BLaER1 (cell line): Measurements from ENCODE around the gene FHIP2A.

Experiments used
- H3K27ac ChIP-seq: shearing (Covaris generic); formaldehyde crosslinking; 2 replicates; pipeline ENCODE4 v1.8.1; 2022
- H3K27me3 ChIP-seq: shearing (Covaris generic); formaldehyde crosslinking; 2 replicates; pipeline ENCODE4 v1.8.1; 2022
- H3K36me3 ChIP-seq: shearing (Covaris generic); formaldehyde crosslinking; 2 replicates; pipeline ENCODE4 v1.8.1; 2022
- H3K4me1 ChIP-seq: shearing (Covaris generic); formaldehyde crosslinking; 2 replicates; pipeline ENCODE4 v1.8.1; 2022
- H3K4me2 ChIP-seq: shearing (Covaris generic); formaldehyde crosslinking; 2 replicates; pipeline ENCODE4 v1.8.1; 2022
- H3K4me3 ChIP-seq: shearing (Covaris generic); formaldehyde crosslinking; 2 replicates; pipeline ENCODE4 v1.8.1; 2022
- H3K9ac ChIP-seq: shearing (Covaris generic); formaldehyde crosslinking; 2 replicates; pipeline ENCODE4 v1.8.1; 2022
- H3K9me3 ChIP-seq: shearing (Covaris generic); formaldehyde crosslinking; 2 replicates; pipeline ENCODE4 v1.8.1; 2022
- H4K20me1 ChIP-seq: shearing (Covaris generic); formaldehyde crosslinking; 2 replicates; pipeline ENCODE4 v1.8.1; 2022
- Cebpa-rat ChIP-seq: shearing (Covaris generic); IDR thresholded peaks from 2 replicates; pipeline ENCODE4 v1.8.1; 2022

The FHIP2A gene

DNA sequence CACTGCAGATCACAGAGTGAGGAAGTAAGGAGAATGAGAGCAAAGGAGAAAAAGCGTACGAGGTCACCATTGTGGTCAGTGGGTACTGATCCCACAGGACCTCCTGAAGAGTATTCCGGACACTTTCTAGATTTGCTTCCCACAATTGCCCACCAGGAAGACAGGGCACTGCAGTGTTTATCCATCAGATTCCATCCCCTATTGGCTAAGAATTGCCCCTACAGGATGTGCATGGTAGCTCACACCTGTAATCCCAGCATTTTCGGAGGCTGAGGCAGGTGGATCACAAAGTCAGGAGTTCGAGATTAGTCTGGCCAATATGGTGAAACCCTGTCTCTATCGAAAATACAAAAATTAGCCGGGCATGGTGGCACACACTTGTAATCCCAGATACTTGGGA is 5.3 kb upstream of the FHIP2A start:
- H4K20me1 ChIP-seq = no peaks in the 10 kb centered on the region
- no peaks in the 10 kb centered on the region for H3K9me3 ChIP-seq
- no peak for TF ChIP-seq Cebpa-rat
- H3K27ac ChIP-seq = no peak overlapping the region
- no peaks in the 10 kb centered on the region for H3K27me3 ChIP-seq
- no peaks in the 10 kb centered on the region for H3K36me3 ChIP-seq
- H3K4me3 ChIP-seq = no peak overlapping the region
- no peak overlapping the region for H3K9ac ChIP-seq
- H3K4me2 ChIP-seq = no peak overlapping the region
- no peaks in the 10 kb centered on the region for H3K4me1 ChIP-seq

DNA sequence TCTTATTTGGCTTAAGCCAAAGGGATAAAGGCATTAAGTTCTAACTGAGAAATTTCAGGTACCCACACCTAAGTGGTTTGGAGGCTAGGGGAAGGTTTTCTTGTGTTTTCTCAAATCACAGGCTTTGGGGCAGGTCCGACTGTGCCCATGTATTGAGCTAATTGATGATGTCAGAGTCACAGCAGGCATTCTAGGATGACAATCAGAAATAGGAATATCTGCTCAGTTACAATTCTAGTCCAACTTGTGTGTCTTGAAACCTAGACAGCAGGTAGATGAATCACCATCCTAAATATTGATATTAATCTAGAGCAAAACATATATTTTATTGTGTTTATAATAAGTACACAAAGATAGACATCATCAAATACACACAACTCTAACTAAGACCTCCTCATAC is 2.3 kb upstream of the FHIP2A start:
- H3K4me1 ChIP-seq = peaks cover 14% of the 10 kb centered on the region
- no peak overlapping the region for H3K9ac ChIP-seq
- H3K4me3 ChIP-seq = no peak overlapping the region
- H3K4me2 ChIP-seq = no peak overlapping the region
- H3K36me3 ChIP-seq = no peaks in the 10 kb centered on the region
- no peak overlapping the region for H3K27ac ChIP-seq
- no peaks in the 10 kb centered on the region for H3K27me3 ChIP-seq
- no peak for TF ChIP-seq Cebpa-rat
- peaks cover 16% of the 10 kb centered on the region for H4K20me1 ChIP-seq
- H3K9me3 ChIP-seq = no peaks in the 10 kb centered on the region

DNA sequence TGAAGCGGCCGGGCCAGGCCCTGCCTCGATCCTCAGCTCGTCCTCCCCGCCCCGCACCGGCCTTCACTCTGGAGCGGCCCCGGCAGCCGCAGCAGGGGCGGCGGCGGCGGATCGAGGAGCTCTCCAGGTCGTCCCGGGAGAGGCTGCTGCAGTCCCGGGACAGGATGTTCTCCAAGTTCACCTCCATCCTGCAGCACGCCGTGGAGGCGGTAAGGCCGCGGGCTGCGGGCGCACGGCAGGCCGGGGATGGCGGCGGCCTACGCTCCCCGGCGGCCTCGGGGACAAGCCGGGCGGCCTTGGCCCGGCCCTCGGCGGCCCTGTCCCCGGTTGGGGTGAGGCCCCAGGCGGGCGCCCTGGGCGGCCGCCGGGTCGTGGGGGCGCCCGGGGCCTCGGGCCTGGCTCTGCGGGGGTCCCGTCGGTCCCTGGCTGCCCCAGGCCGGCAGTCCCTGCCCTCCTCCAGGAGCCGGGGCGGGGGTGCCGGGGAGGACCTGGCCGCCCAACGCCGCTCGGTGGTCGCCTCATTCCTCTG is 399 bp downstream of the FHIP2A start:
- Histone ChIP-seq H3K4me2 (peak overlapping the region; percentile 82), H3K27ac (peak overlapping the region; percentile 98), H3K27me3 (no peaks in the 10 kb centered on the region), H4K20me1 (peaks cover 40% of the 10 kb centered on the region), H3K4me3 (peak overlapping the region; percentile 95), H3K36me3 (peaks cover 20% of the 10 kb centered on the region; the same call in 1 of the 2 replicates), H3K4me1 (peaks cover 19% of the 10 kb centered on the region), H3K9ac (peak overlapping the region; percentile 99), H3K9me3 (no peaks in the 10 kb centered on the region)
- TF ChIP-seq Cebpa-rat = no peak

DNA sequence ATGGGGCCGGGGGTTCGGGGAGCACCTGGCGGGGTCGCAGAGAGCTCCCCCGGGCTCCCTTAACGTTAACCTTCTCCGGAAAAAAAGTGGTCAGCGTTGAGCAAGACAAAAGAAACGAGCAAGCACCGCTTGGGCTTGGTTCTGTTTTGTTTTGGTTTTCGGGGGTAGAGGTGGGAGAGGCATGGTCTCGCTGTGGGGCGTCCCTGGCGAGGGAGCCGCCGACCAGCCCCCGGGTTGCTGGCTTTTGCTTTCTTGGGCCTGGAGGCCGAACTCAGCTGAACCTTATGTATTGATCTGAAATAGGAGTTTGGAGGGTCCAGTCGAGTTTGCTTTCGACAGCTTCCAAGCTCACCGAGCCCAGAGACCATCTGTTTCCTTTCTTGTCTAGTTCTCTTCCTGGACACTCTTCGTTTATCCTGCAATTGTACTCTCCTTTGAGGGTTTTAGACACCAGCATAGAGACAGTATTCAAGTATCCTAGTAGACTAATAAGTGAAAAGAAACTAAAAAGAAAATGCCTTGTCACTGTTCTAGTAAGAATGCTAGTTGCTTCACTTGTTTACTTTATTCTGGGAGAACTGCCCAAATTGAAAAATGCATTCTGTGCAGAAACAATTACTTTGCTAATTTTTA is 980 bp downstream of the FHIP2A start:
- H3K9me3 ChIP-seq = no peaks in the 10 kb centered on the region
- peaks cover 19% of the 10 kb centered on the region for H3K4me1 ChIP-seq
- H3K27me3 ChIP-seq = no peaks in the 10 kb centered on the region
- peak overlapping the region; percentile 98 for H3K27ac ChIP-seq
- peaks cover 40% of the 10 kb centered on the region for H4K20me1 ChIP-seq
- H3K4me3 ChIP-seq = peak overlapping the region; percentile 95
- H3K4me2 ChIP-seq = peak overlapping the region; percentile 82
- peak overlapping the region; percentile 99 for H3K9ac ChIP-seq
- H3K36me3 ChIP-seq = peaks cover 24% of the 10 kb centered on the region; the same call in 1 of the 2 replicates
- no peak for TF ChIP-seq Cebpa-rat

DNA sequence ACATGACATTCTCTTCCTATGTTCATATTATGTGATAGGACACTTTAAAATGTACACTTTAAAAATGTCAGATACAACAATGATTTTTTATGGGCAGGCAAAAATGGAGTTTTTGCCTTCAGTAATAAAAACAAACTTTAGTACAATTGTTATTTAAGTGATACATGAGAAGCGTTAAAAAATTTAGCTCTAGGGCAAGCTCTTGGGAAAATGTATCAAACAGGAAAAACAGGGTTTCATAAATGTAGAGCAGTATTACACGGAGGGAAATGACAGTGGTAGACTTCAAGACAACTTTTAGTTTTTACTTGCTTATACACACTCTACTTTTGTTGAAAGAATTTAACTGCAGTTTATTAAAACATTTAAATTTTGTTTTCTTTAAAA is 1.5 kb downstream of the FHIP2A start:
- Histone ChIP-seq H3K36me3 (peaks cover 24% of the 10 kb centered on the region; the same call in 1 of the 2 replicates), H4K20me1 (peaks cover 43% of the 10 kb centered on the region), H3K27ac (peak overlapping the region; percentile 98), H3K9me3 (no peaks in the 10 kb centered on the region), H3K9ac (peak overlapping the region; percentile 99), H3K4me2 (peak overlapping the region; percentile 82), H3K4me1 (peaks cover 19% of the 10 kb centered on the region), H3K27me3 (no peaks in the 10 kb centered on the region), H3K4me3 (peak overlapping the region; percentile 95)
- no peak for TF ChIP-seq Cebpa-rat

DNA sequence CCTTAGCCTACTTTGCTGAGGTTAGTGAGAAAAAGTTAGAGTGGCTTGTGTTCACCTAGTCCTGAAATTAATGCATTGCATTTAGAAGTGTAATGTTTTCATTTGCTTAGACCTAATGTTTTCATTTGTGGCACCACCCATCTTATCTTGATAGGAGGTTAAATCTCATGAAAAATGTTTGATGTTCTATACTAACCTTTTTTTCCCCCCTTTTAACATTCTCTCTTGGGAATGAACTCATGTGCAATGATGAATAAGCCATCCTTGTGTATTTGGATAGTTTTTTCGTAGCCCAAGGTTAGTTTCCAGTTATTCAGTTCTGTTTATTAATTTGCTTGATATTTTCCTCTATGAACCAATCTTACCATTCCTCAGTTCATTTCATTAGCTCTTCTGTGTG is 2.8 kb downstream of the FHIP2A start:
- no peak overlapping the region for H3K27ac ChIP-seq

DNA sequence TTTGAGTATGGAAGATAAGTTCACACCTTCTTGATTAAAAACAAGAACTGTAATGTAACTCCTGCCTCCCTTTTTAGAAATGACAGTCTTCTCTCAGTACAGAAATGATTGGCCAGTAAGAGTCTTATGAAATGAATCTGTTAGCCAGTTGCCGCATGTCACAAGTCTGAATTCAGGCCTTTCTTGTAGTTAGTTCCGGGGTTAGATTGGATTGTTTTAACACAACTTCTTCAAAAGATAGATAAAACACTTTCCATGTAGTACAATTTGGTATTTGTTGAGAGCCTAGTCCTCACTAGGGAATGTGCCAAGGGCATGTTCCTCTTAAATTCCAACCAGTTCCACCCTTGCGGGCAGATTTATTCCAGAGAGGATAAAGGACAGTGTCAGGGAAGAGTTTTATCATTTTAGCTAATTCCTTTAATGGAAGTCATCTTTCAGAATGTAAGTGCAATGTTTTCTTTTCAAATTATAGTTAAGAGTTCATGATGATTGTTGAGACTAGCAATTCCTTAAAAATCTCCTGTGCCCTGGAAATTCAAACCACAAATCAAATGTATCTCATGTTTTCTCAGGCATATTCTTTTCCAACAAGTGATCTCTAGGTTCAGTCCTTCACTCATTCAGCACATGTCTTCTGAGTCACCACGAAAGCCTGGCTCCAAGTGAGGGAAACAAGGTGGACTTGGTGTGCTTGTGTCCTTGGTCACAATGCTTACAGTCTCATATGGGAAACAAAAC is 4.1 kb downstream of the FHIP2A start:
- Histone ChIP-seq H3K27me3 (no peaks in the 10 kb centered on the region), H3K9ac (no peak overlapping the region), H3K9me3 (no peaks in the 10 kb centered on the region), H3K36me3 (peaks cover 35% of the 10 kb centered on the region; the same call in 1 of the 2 replicates), H4K20me1 (peaks cover 65% of the 10 kb centered on the region), H3K4me2 (no peak overlapping the region), H3K4me1 (peaks cover 19% of the 10 kb centered on the region), H3K4me3 (no peak overlapping the region), H3K27ac (no peak overlapping the region)
- TF ChIP-seq Cebpa-rat = no peak

More for the DNA sequence above, 2.8 kb downstream of the FHIP2A start:
- H3K4me1 ChIP-seq = peaks cover 19% of the 10 kb centered on the region
- no peak overlapping the region for H3K9ac ChIP-seq
- no peak overlapping the region for H3K4me3 ChIP-seq
- peaks cover 30% of the 10 kb centered on the region; the same call in 1 of the 2 replicates for H3K36me3 ChIP-seq
- TF ChIP-seq Cebpa-rat = no peak
- no peaks in the 10 kb centered on the region for H3K27me3 ChIP-seq
- no peaks in the 10 kb centered on the region for H3K9me3 ChIP-seq
- H3K4me2 ChIP-seq = peak overlapping the region; percentile 82
- peaks cover 52% of the 10 kb centered on the region for H4K20me1 ChIP-seq

DNA sequence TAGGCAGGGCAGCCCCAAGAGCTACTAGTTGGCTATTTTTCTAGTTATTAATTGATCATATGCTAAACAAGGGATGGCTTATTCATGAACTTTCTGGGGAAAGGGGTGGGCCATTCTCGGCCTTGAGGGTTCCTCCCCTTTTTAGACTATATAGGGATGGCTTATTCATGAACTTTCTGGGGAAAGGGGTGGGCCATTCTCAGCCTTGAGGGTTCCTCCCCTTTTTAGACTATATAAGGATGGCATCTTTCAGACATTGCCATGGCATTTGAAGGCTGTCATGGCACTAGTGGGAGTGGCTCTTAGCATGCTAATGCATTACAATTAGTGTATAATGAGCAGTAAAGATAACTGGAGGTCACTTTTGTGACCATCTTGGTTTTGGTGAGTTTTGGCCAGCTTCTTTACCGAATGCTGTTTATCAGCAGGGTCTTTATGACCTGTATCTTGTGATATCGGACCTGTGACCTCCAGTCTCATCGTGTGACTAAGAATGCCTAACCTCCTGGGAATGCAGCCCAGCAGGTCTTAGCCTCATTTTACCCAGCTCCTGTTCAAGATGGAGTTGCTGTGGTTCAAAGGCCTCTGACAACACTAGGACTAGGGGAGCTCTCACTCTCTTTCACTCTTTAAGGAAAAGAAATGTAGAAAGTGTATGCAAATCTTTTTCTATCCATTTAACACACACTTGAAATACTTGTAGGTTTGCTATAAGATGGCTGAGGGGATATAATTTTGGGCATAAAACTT is 7.8 kb downstream of the FHIP2A start:
- peaks cover 61% of the 10 kb centered on the region for H3K36me3 ChIP-seq
- peaks cover 5% of the 10 kb centered on the region for H3K4me1 ChIP-seq
- H3K27ac ChIP-seq = no peak overlapping the region
- no peak overlapping the region for H3K4me2 ChIP-seq
- no peak overlapping the region for H3K4me3 ChIP-seq
- H3K9ac ChIP-seq = no peak overlapping the region
- TF ChIP-seq Cebpa-rat = no peak
- H3K9me3 ChIP-seq = no peaks in the 10 kb centered on the region
- no peaks in the 10 kb centered on the region for H3K27me3 ChIP-seq
- H4K20me1 ChIP-seq = peaks cover 61% of the 10 kb centered on the region

DNA sequence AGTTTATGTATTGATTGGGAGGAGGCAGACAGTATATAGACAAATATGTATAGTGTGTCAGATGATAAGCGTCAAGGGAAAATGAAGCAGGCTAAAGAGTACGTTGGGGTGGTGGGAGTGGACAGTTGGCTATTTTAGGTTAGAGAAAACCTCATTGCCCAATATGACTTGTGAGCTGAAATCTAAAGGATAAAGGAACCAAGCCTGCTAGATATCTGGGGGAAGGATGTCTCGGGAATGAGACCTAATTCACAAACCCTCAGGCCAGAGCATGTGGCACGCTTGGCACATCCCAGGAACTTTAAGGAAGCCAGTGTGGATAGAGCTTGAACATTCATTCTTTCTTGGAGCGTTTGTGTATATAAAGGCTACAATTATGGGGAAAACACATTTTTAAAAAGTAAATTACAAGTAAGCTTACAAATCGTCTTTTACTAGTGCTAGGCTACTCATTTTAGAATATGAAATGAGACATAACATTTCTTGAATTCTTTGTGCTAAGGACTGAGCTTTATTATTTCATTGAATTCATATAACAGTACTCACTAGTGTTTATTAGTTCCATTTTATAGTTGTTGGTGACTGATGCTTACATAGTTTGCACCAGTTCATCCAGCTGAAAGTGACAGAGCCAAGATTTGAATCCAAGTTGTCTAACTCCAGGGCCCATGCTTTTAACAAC is 9.7 kb downstream of the FHIP2A start:
- H4K20me1 ChIP-seq = peaks cover 52% of the 10 kb centered on the region
- TF ChIP-seq Cebpa-rat = no peak
- H3K4me2 ChIP-seq = no peak overlapping the region
- no peaks in the 10 kb centered on the region for H3K9me3 ChIP-seq
- no peaks in the 10 kb centered on the region for H3K27me3 ChIP-seq
- H3K36me3 ChIP-seq = peaks cover 65% of the 10 kb centered on the region
- no peaks in the 10 kb centered on the region for H3K4me1 ChIP-seq
- H3K4me3 ChIP-seq = no peak overlapping the region
- H3K9ac ChIP-seq = no peak overlapping the region
- no peak overlapping the region for H3K27ac ChIP-seq
